GM18858 (cell line): ENCODE measurements around the gene DZANK1.
"Not testable (repeated sequence)": the region's sequence is repeated elsewhere in the genome, so short reads cannot be mapped to it uniquely, and the experiment has no call there.

Source experiments
- ATAC-seq: cut with Tn5 transposase; IDR thresholded peaks from one replicate; pipeline ENCODE4 v1.9.1; 2021; ENCODE audit not compliant: unreplicated experiment

Gene DZANK1

DNA sequence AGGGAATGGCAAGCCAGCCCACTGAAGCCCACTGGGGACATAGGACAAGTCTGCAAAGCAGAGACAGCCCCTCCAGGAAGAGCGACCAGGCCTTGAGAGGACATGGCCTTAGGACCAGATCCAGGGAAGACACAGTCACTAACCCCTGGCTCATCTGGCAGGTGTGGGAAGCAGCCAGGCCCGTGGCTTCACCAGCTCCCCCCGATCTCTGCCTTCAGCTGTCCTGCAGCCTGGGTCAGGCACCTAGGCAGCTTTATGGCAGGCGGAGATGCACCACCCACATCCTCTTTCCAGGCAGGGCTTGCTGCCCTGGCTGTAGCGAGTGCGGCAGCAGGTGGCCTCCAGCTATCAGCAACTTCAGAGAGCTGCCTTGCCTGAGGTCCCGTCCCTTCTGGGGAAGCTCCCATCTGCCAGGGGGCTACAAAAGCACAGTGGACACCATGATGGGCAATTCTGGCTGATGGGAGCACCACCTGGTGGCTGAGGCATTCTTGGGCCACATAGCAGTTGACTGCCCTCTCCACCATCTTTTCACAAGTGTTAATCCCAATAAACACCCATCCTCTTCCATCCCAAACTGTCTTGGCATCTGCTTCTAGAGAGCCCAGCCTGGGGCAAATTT is 85.8 kb downstream of the DZANK1 start:
- no peak for ATAC-seq

DNA sequence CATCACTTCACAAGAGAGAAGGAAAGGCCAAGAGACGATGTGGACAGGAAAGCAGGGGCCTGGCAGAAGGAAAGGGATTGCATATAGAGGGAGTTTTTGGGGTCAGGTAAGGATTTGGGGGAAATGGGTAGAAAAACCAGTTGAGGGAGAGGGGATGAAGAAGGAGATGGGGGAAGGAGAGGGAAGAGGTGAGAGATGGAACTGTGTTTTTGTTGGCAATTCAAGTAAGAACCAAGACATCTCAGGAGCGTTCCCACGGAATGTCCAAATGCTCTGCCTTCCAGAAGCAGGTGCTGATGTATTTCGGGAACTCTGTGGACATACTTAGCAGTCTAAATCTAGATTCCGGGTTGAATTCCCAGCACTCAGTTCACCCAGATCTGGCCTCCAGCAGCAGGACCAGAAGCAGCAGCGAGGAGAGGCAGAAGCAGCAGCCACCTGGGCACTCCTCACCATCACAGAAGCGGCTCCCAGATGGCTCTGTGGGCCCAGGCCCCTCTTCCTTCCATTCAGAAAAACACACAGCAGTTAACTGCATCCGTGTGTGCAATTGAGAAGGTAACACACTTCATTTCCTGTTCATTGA is 88.8 kb downstream of the DZANK1 start:
- no peak for ATAC-seq

DNA sequence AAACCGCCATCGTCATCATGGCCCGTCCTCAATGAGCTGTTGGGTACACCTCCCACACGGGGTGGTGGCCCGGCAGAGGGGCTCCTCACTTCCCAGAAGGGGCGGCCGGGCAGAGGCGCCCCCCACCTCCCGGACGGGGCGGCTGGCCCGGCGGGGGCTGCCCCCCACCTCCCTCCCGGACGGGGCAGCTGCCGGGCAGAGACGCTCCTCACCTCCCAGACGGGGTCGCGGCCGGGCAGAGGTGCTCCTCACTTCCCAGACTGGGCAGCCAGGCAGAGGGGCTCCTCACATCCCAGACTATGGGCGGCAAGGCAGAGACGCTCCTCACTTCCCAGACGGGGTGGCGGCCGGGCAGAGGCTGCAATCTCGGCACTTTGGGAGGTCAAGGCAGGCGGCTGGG is 91.3 kb downstream of the DZANK1 start:
- ATAC-seq = not testable (repeated sequence)

DNA sequence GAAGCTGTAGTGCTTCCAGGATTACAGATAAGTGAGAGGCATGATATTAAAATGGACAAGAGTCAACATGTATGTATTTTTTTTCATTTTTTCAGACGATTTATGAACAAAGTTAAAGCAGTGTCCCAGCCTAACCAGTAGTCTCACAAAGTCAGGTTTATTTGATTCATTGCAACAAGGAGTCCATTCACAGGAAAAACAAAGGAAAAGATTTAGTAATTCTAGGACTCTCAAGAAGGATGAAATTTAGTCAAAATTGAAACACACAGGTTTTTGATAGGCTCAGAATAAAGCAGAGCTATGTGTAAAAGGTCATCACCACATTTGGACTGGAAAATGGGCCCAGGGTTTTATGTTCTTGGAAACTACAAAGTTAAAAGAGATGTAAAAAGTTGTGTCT is 94.5 kb downstream of the DZANK1 start:
- no peak for ATAC-seq

DNA sequence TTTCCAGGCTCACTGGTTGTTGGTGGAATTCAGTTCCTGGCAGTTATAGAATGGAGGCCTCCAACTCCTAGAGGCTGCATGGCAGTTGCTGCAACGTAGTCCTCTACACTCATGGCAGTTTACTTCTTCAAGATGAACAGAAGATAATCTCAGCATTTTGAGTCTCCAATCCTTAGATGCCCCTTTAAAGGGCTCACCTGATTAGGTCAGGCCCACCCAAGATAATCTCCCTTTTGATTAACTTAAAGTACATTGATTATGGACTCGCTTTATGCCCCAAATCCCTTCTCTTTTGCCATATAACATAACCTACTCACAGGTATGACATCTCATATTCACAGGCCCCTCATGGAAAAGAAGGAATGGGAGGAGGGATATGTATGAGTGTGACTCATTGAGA is 102.1 kb downstream of the DZANK1 start:
- ATAC-seq = no peak

DNA sequence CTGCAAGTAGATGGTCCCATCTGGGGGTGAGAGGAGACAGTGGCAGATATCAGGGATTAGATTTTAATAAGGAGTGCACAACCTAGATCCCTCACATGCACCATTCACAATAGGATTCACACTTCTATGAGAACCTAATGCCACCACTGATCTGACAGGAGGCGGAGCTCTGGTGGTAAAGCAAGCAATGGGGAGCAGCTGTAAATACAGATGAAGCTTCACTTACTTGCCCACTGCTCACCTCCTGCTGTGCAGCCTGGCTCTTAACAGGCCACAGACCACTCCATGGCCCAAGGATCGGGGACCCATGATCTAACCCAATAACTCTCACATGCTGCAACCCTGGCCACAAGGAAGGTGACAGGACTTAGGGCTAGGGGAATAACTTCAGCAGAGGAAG is 103.1 kb downstream of the DZANK1 start:
- no peak for ATAC-seq

DNA sequence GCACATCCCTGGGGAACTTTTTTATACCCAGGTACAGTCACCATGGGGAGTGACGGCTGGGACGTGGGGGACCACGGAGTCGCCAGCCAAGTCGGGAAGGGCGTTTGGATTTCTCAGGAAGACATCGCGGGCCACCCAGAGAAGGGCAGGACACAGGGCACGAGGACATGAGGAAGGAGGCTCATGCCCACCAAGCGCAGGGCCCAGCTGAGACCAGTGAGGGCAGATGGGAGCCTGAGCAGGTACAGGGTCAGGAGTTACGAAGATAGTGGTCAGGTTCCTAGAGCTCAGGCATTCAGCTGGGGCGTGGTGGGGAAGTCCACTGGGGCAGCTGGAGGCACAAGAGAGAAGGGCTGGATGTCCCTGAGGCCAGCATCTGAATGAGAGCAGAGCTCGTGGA is 103.9 kb downstream of the DZANK1 start:
- no peak for ATAC-seq

DNA sequence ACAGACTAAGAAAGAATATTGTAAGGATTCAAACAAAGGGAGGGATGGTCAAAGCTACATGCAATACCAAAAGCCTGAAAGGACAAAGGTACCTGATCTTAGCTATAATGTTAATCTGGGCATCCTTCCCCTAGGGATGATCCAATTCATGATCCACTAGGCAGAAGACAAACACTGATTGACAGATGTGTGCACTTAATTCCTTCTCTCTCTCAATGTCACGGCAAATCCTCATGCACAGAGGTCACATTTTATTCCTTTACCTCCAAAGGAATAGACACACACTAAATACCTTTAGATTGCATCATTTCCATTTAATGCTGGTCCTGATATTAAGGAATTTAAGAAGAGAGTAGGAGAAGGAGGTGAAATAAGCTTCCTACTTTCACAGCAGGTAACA is 105.2 kb downstream of the DZANK1 start:
- no peak for ATAC-seq

DNA sequence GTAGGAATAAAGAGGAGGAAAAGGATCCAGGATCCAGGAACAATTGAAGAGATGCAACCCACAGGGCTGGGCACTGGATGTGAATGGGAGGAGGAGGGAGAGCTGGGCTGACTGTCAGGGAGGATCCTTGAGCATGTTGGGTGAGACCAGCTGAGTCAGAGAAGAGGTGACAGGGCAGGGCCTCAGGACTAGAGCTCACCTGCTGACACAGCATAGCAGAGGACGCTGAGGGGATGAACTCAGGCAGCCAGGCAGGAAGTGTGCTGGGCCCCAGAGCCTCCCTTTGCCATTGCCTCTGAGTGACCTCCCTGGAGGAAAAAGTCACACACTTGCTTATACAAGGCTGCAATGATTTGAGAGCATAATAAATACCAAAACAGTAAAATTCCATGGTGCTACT is 106.2 kb downstream of the DZANK1 start:
- ATAC-seq = no peak

DNA sequence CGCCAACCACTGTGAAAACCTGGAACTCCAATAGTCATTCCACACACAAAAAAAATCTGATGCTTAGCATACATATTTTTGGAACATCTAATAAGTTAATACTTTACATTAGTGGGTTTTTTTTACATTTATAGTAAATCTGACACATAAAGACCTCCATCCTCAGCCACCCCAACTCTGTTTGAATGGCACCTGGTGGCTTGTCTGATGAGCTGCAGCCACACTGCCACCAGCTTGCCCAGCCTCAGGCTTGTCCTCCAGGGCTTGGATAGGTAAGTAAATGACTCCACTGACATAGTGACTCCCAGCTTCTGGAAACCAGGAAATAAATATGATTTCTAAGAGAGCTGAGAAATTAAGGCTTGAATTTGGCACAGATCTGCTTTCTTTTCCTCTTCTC is 107.0 kb downstream of the DZANK1 start:
- no peak for ATAC-seq

DNA sequence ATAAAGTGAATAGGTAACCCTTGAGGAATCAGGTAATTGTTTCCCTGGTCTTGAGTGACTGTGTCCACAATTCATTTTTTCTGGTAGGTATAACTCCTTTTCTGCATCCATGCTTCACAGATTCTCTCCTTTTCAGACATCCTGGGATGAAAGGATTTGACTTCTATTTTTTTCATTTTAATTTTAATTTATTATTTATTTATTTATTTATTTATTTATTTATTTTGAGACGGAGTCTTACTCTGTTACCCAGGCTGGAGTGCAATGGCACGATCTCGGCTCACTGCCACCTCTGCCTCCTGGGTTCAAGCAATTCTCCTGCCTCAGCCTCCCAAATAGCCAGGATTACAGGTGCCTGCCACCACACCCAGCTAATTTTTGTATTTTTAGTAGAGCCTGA is 117.1 kb downstream of the DZANK1 start:
- ATAC-seq = not testable (repeated sequence)
